HL-60 (cell line): ENCODE results near the gene ZNF620.
A peak's percentile ranks its signal among the peaks of the same experiment; 100 is the strongest.

ENCODE experiments used
- DNase-seq, 2 experiments: peaks; one replicate each; pipeline ENCODE4 v3.0.0-alpha.2; 2010 to 2020; ENCODE audit warnings: low read depth in 1 of 2, low spot score in 1 of 2
- H3K27ac ChIP-seq: fragments of 250-450 bp; sonication (Bioruptor Pico); replicated peaks from 2 replicates; pipeline ENCODE4 v1.5.1; 2020; ENCODE audit warnings: mild to moderate bottlenecking, moderate library complexity
- H3K27me3 ChIP-seq: fragments of 250-450 bp; sonication (Bioruptor Pico); 2 replicates; pipeline ENCODE4 v1.5.1; 2021; ENCODE audit warnings: mild to moderate bottlenecking, moderate library complexity; ENCODE audit not compliant: insufficient read depth, poor library complexity, severe bottlenecking
- H3K4me3 ChIP-seq: replicated peaks from 2 replicates; pipeline ENCODE4 v1.5.1; 2011; ENCODE audit warnings: mild to moderate bottlenecking, control low read depth, low read length; ENCODE audit not compliant: insufficient read depth
- GABPA ChIP-seq: IDR thresholded peaks from 2 replicates; pipeline ENCODE4 v1.6.1; 2012; ENCODE audit warnings: low read depth
- POLR2AphosphoS5 ChIP-seq: IDR thresholded peaks from 2 replicates; pipeline ENCODE4 v1.6.1; 2012; ENCODE audit warnings: low read depth
- SPI1 ChIP-seq: IDR thresholded peaks from 2 replicates; pipeline ENCODE4 v1.6.1; 2012; ENCODE audit warnings: low read depth, mild to moderate bottlenecking, borderline replicate concordance
- TF ChIP-seq, protein P1 (sequence below): IDR thresholded peaks from 2 replicates; pipeline ENCODE4 v1.6.1; 2012; ENCODE audit warnings: low read depth; ENCODE audit not compliant: insufficient replicate concordance
- TF ChIP-seq, protein P2 (sequence below): IDR thresholded peaks from one replicate; pipeline ENCODE4 v1.5.1; 2011; ENCODE audit warnings: low read length, control low read depth, inconsistent platforms; ENCODE audit not compliant: insufficient read depth

The ZNF620 gene

DNA sequence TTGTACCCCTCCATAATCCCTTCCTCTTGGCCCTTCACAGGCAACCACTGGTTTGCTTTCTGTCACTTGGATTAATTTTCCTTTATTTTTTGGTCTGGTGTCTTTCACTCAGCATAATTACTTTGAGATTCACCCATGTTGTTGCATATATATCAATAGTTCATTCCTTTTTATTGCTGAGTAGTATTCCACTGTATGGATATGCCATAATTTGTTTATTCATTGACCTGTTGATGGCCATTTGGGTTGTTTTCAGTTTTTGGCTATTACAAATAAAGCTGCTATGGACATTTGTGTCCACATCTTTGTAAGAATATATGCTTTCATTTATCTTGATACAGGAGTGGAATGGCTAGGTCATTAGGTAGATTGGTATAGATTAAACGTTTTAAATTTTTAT, 13.0 kb downstream of the ZNF620 start:
- H3K27me3 ChIP-seq: no peaks in the 10 kb centered on the region
- no peak for DNase-seq
- H3K27ac ChIP-seq: no peak overlapping the region
- TF ChIP-seq SPI1 (no peak), POLR2AphosphoS5 (no peak), GABPA (no peak)
- TF ChIP-seq, protein P1, sequence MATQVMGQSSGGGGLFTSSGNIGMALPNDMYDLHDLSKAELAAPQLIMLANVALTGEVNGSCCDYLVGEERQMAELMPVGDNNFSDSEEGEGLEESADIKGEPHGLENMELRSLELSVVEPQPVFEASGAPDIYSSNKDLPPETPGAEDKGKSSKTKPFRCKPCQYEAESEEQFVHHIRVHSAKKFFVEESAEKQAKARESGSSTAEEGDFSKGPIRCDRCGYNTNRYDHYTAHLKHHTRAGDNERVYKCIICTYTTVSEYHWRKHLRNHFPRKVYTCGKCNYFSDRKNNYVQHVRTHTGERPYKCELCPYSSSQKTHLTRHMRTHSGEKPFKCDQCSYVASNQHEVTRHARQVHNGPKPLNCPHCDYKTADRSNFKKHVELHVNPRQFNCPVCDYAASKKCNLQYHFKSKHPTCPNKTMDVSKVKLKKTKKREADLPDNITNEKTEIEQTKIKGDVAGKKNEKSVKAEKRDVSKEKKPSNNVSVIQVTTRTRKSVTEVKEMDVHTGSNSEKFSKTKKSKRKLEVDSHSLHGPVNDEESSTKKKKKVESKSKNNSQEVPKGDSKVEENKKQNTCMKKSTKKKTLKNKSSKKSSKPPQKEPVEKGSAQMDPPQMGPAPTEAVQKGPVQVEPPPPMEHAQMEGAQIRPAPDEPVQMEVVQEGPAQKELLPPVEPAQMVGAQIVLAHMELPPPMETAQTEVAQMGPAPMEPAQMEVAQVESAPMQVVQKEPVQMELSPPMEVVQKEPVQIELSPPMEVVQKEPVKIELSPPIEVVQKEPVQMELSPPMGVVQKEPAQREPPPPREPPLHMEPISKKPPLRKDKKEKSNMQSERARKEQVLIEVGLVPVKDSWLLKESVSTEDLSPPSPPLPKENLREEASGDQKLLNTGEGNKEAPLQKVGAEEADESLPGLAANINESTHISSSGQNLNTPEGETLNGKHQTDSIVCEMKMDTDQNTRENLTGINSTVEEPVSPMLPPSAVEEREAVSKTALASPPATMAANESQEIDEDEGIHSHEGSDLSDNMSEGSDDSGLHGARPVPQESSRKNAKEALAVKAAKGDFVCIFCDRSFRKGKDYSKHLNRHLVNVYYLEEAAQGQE: no peak
- TF ChIP-seq, protein P2, sequence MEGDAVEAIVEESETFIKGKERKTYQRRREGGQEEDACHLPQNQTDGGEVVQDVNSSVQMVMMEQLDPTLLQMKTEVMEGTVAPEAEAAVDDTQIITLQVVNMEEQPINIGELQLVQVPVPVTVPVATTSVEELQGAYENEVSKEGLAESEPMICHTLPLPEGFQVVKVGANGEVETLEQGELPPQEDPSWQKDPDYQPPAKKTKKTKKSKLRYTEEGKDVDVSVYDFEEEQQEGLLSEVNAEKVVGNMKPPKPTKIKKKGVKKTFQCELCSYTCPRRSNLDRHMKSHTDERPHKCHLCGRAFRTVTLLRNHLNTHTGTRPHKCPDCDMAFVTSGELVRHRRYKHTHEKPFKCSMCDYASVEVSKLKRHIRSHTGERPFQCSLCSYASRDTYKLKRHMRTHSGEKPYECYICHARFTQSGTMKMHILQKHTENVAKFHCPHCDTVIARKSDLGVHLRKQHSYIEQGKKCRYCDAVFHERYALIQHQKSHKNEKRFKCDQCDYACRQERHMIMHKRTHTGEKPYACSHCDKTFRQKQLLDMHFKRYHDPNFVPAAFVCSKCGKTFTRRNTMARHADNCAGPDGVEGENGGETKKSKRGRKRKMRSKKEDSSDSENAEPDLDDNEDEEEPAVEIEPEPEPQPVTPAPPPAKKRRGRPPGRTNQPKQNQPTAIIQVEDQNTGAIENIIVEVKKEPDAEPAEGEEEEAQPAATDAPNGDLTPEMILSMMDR: no peak
- H3K4me3 ChIP-seq: no peak overlapping the region

DNA sequence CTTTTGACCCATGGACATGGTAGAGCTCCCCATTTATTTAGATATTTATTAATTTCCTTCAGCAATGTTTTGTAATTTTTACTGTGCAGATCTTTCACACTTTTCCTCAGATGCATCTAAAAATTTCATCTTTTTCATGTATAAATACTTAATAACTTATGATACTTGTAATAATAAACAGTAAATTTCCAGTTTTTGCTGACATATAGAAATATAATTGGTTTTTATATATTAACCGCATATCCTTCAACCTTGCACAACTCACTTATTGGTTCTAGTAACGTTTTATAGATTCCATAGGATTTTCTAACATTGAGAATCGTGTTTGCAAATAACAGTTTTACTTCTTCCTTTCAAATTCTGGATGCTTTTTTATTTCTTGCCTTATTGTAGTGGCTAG, 15.4 kb downstream of the ZNF620 start:
- Histone ChIP-seq H3K4me3 (no peak overlapping the region), H3K27ac (no peak overlapping the region), H3K27me3 (no peaks in the 10 kb centered on the region)
- TF ChIP-seq, protein P2: no peak
- TF ChIP-seq GABPA: no peak
- TF ChIP-seq, protein P1: no peak
- no peak for DNase-seq

DNA sequence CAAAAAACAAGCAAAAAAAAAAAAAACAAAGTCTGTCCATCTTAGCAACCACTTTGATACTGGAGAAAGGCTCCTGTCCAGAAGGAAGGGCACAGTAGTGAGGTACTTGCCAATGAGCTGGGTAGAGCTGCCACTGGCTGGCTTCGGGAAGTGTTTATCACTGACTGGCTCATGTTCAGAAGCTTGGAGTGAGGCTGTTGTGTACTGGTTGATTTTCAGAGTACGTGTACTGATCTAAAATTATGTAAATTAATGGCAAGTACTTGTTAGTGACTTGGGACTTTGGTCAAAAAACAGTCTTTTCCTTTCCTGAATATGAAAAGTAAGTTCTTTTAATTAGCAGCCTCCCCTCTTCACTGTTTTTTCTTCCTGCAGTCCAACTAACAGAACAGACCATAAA, 17.9 kb downstream of the ZNF620 start:
- no peak overlapping the region for H3K4me3 ChIP-seq

More for the DNA sequence above, 17.9 kb downstream of the ZNF620 start:
- no peak for TF ChIP-seq GABPA
- TF ChIP-seq SPI1: no peak
- TF ChIP-seq, protein P2: no peak
- TF ChIP-seq, protein P1: no peak
- no peak for TF ChIP-seq POLR2AphosphoS5
- DNase-seq: no peak
- Histone ChIP-seq H3K27ac (peak overlapping the region; percentile 84; the same call in 1 of the 2 replicates), H3K27me3 (no peaks in the 10 kb centered on the region)
